WI38 (cell line): ENCODE measurements around the gene NRG3.

ENCODE experiments used
- H3K4me3 ChIP-seq: 2 replicates; pipeline ENCODE4 v1.5.1; 2011; ENCODE audit warnings: low read depth, mild to moderate bottlenecking, control low read depth, low read length
- TF ChIP-seq, protein P1 (sequence below): IDR thresholded peaks from 2 replicates; pipeline ENCODE4 v1.5.1; 2012; ENCODE audit warnings: low read depth, mild to moderate bottlenecking, control low read depth, low read length

Gene NRG3

DNA sequence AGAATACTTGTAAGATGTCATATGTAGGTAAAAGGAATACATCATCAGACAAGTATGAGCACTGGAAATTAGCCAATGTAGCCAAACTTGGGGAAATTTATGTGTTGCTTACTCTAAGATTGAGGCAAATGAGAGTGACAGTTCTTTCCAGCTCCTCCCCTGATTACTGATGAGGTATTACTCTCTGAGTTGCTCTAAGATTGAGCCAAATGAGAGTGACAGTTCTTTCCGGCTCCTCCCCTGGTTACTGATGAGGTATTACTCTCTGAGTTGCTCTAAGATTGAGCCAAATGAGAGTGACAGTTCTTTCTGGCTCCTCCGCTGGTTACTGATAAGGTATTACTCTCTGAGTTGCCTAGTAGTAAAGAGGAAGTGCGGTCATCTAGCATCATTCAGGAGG is 435.8 kb downstream of the NRG3 start:
- H3K4me3 ChIP-seq = no peak overlapping the region
- TF ChIP-seq, protein P1, sequence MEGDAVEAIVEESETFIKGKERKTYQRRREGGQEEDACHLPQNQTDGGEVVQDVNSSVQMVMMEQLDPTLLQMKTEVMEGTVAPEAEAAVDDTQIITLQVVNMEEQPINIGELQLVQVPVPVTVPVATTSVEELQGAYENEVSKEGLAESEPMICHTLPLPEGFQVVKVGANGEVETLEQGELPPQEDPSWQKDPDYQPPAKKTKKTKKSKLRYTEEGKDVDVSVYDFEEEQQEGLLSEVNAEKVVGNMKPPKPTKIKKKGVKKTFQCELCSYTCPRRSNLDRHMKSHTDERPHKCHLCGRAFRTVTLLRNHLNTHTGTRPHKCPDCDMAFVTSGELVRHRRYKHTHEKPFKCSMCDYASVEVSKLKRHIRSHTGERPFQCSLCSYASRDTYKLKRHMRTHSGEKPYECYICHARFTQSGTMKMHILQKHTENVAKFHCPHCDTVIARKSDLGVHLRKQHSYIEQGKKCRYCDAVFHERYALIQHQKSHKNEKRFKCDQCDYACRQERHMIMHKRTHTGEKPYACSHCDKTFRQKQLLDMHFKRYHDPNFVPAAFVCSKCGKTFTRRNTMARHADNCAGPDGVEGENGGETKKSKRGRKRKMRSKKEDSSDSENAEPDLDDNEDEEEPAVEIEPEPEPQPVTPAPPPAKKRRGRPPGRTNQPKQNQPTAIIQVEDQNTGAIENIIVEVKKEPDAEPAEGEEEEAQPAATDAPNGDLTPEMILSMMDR = no peak

GRCh38 chr10:82313401-82313800 is 438.4 kb downstream of the NRG3 start:
- H3K4me3 ChIP-seq = no peak overlapping the region
- TF ChIP-seq, protein P1 = no peak

DNA sequence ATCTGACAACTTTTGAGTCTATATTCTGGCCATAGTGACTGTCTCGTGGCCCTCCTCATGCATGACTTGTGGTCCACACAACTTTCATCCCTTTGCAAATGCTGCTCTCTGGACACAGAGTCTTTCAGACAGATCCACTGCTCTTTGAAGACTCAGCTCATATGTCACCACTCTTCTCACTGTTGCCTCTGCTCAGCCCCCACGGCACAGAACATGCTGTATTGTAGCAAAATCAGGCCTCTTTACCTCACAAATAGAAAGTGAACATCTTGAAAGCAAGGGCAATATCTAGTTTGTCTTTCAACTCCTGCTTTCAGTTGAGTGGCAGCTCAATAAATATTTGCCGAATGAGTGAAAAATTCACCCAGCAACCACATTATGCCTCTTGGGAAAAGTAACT is 443.5 kb downstream of the NRG3 start:
- no peak overlapping the region for H3K4me3 ChIP-seq
- TF ChIP-seq, protein P1 = no peak

DNA sequence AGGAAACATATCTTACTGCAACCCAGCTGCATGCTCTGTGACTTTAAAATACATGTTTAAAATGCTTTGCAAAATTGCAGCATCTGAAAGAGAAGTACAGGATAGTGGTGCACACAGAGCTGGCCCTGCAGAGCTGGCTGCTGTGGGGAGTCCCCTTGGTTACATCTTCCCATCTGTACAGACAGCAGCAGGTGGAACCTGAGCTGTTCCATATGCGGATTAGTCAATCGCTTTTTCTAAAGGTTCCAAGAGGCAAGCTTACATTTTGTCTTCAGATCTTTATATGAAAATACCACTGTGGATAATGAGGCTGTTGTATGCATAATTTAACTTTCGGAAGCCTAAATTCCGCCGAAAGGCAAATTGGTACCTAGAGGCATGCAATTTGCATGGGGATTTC is 444.1 kb downstream of the NRG3 start:
- TF ChIP-seq, protein P1 = no peak
- no peak overlapping the region for H3K4me3 ChIP-seq

GRCh38 chr10:82319562-82319961 is 444.6 kb downstream of the NRG3 start:
- TF ChIP-seq, protein P1 = no peak
- no peak overlapping the region for H3K4me3 ChIP-seq

GRCh38 chr10:82321724-82322123 is 446.7 kb downstream of the NRG3 start:
- TF ChIP-seq, protein P1 = no peak
- no peak overlapping the region for H3K4me3 ChIP-seq

- no peak overlapping the region for H3K4me3 ChIP-seq
- TF ChIP-seq, protein P1 = no peak
Measured at GRCh38 chr10:82331716-82332115, 456.7 kb downstream of the NRG3 start.
